Heart left ventricle (tissue), 13 donors: ENCODE results near the gene ZNF157.

Experiments used
- POLR2A ChIP-seq, 2 donors: fragments of 450-650 bp; IDR thresholded peaks; one replicate each; pipeline ENCODE4 v1.6.1; 2017; ENCODE audit warnings: antibody characterized with exemption in 2 of 2, mild to moderate bottlenecking in 2 of 2, moderate library complexity in 2 of 2
- TF ChIP-seq, protein P1 (sequence below), 12 donors: fragments of 200-600 bp; sonication (generic) in 4 of 12; IDR thresholded peaks; one replicate each; pipeline versions ENCODE4 v1.5.0 to v1.8.0; 2018 to 2022; ENCODE audit warnings: antibody characterized with exemption in 12 of 12, mild to moderate bottlenecking in 5 of 12
- donor health status: ischemic (EF 13 %, LVEDD 7.1; RV severe dilation, severe dysfunction).
- donor health status: DM: no; HTN: yes; CAD: no.
- donor health status: DM: no; HTN: no; CAD: no.
- donor health status: ischemic (EF 25% LVEDD 6.9; RV normal size, moderate dysfunction).
- donor health status: ischemic (EF 25% LVEDD 5.7; RV mildly dilated, moderate dysfunction).
- donor health status: ischemic (EF 35%, LVEDD 5.7; RV mildly dilated, moderate dysfunction).
- donor health status: nonischemic (EF 11% LVEDD 7.7; RV severe dilation, severe dysfunction).
- donor health status: DM: yes; HTN: yes; CAD: no.
- donor health status: PGD.
- donor health status: ischemic (EF 29% LVEDD 5.4; RV normal size, mild dysfunction).
- donor health status: nonischemic (EF 23%, LVEDD 6.1; RV moderate dilation, normal function).

DNA sequence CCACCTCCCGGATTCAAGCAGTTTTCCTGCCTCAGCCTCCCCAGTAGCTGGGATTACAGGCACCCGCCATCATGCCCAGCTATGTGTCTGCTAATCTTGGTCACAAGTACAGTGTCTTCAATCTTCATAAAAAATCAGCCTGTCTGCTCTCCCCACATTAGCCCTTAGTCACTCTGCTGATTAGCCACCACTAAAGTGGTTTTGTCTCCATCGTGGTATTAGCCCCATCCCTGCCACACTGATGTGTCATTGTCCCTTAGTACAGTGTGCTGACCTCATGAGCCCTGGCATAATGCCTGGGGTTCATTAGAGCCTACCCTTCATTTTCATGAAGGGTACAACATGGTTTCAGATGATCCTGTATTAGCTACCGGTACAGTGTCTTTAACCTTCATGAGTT lies 49.9 kb downstream of the ZNF157 start:
- TF ChIP-seq POLR2A (IDR thresholded peaks at IDR 0.05), result no peak
- TF ChIP-seq, protein P1, sequence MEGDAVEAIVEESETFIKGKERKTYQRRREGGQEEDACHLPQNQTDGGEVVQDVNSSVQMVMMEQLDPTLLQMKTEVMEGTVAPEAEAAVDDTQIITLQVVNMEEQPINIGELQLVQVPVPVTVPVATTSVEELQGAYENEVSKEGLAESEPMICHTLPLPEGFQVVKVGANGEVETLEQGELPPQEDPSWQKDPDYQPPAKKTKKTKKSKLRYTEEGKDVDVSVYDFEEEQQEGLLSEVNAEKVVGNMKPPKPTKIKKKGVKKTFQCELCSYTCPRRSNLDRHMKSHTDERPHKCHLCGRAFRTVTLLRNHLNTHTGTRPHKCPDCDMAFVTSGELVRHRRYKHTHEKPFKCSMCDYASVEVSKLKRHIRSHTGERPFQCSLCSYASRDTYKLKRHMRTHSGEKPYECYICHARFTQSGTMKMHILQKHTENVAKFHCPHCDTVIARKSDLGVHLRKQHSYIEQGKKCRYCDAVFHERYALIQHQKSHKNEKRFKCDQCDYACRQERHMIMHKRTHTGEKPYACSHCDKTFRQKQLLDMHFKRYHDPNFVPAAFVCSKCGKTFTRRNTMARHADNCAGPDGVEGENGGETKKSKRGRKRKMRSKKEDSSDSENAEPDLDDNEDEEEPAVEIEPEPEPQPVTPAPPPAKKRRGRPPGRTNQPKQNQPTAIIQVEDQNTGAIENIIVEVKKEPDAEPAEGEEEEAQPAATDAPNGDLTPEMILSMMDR (IDR thresholded peaks at IDR 0.05), result no peak
